GM13977 (cell line): Measurements from ENCODE around the gene SCLT1.

Experiments
- DNase-seq: peaks from one replicate; pipeline ENCODE4 v3.0.0; 2012; ENCODE audit warnings: low spot score
- CTCF ChIP-seq: IDR thresholded peaks from 2 replicates; pipeline ENCODE4 v1.5.1; 2012; ENCODE audit warnings: mild to moderate bottlenecking, control low read depth; ENCODE audit not compliant: insufficient read depth; ENCODE audit errors: extremely low read depth, missing control alignments
- in situ Hi-C: fragments of 300-500 bp; cut with MboI; formaldehyde crosslinking; loops from one replicate; pipeline ENCODE4 v1.12.0; 2022; ENCODE audit warnings: low sequenced_read_pairs, low pct_unique_long_range_greater_than_20kb, mixed read lengths, inconsistent platforms; ENCODE audit not compliant: unreplicated experiment

Gene SCLT1

GRCh38 chr4:129008096-129008495 is 85.2 kb downstream of the SCLT1 start:
- in situ Hi-C loops, result no loop called here
- DNase-seq, result no peak
- no peak for TF ChIP-seq CTCF

GRCh38 chr4:128986908-128987307 is 106.4 kb downstream of the SCLT1 start:
- TF ChIP-seq CTCF, result no peak
- DNase-seq, result no peak
- in situ Hi-C loops, result no loop called here

- DNase-seq, result no peak
- in situ Hi-C loops, result no loop called here
- no peak for TF ChIP-seq CTCF
Measured at GRCh38 chr4:128986019-128986418, 107.3 kb downstream of the SCLT1 start.

- DNase-seq, result no peak
- in situ Hi-C loops, result no loop called here
- TF ChIP-seq CTCF, result no peak
Measured at GRCh38 chr4:128983771-128984485, 109.4 kb downstream of the SCLT1 start.

- no peak for DNase-seq
- TF ChIP-seq CTCF, result no peak
- in situ Hi-C loops, result no loop called here
Measured at GRCh38 chr4:128981377-128981776, 112.0 kb downstream of the SCLT1 start.

GRCh38 chr4:128980816-128981326 is 112.5 kb downstream of the SCLT1 start:
- in situ Hi-C loops, result no loop called here
- no peak for TF ChIP-seq CTCF
- DNase-seq, result no peak
